Measurements from ENCODE around the gene BRI3BP.

The BRI3BP gene

DNA sequence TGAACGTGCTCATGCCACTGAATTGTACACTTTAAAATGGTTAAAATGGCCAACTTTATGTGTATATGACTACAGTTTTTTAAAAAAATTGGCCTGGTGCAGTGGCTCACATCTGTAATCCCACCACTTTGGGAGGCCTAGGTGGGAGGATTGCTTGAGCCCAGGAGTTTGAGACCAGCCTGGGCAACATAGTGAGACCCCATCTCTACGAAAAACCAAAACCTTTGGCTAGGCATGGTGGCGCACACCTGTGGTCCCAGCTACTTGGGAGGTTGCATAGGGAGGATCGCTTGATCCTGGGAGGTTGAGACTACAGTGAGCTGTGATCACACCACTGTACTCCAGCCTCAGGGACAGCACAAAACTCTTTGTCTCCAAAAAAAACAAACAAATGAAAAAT is 5.3 kb downstream of the BRI3BP start:
- H3K27me3 Mint-ChIP-seq: no peaks in the 10 kb centered on the region
- no peak overlapping the region for H3K4me3 Mint-ChIP-seq
- H3K9me3 Mint-ChIP-seq: no peaks in the 10 kb centered on the region
- H3K27ac Mint-ChIP-seq: no peak overlapping the region
- no peak for ATAC-seq
- peaks cover 32% of the 10 kb centered on the region for H3K4me1 Mint-ChIP-seq
- DNase-seq: no peak

DNA sequence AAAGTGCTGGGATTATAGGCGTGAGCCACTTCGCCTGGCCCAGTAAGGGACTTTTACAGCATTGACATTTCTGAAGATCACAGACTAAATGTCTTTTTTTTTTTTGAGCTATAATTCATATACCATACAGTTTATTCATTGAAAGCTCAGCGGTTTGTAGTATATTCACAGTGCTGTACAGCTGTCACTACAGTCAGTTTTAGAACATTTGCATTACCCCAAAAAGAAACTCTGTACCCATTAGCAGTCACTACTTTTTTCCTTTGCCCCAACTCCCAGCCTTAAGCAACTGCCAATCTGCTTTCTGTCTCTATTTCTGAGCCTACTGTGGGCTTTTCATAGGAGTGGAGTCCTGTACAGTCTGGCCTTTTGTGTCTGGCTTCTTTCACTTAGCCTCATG is 8.2 kb downstream of the BRI3BP start:
- no peaks in the 10 kb centered on the region for H3K9me3 Mint-ChIP-seq
- no peak overlapping the region for H3K27ac Mint-ChIP-seq
- H3K4me3 Mint-ChIP-seq: no peak overlapping the region
- H3K27me3 Mint-ChIP-seq: no peaks in the 10 kb centered on the region
- ATAC-seq: no peak
- no peak for DNase-seq
- peaks cover 12% of the 10 kb centered on the region for H3K4me1 Mint-ChIP-seq

DNA sequence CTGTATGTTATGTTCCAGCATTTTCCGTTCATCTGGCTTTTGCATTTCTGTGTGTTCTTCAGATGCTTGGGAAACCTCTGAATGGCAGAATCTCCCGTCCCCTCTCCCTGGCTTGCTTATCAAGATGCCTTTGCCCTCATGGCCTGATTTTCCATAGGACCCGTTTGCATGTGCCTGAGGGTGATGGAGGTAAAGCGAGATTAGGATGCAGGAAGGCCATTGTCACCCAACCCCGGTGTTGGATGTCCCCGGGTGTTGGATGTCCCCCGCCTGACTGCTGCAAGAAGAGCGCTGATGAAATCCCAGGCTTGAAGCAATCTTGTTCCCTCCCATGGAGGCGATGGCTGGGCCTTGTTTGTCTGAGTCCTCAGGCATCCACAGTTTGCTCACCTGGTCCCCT is 9.6 kb downstream of the BRI3BP start:
- Mint-ChIP-seq H3K4me1 (peaks cover 22% of the 10 kb centered on the region), H3K9me3 (no peaks in the 10 kb centered on the region), H3K27me3 (no peaks in the 10 kb centered on the region), H3K4me3 (no peak overlapping the region), H3K27ac (no peak overlapping the region)
- DNase-seq (no peak), ATAC-seq (no peak)

DNA sequence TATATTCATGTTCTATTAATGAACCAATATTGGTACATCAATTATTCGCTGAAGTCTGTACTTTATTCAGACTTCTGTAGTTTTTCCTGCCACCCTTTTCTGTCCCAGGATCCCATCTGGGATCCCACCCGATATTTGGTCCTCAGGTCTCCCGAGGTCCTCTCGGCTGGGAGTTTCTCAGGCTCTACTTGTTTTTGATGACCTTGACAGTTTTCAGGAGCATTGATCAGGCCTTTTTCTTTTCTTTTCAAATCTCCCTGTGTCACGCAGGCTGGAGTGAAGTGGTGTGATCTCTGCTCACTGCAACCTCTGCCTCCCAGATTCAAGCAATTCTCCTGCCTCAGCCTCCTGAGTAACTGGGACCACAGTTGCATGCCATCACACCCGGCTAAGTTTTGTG is 11.2 kb downstream of the BRI3BP start:
- H3K4me1 Mint-ChIP-seq: peaks cover 17% of the 10 kb centered on the region
- H3K4me3 Mint-ChIP-seq: no peak overlapping the region
- DNase-seq (no peak), ATAC-seq (no peak)
- H3K27me3 Mint-ChIP-seq: no peaks in the 10 kb centered on the region
- H3K27ac Mint-ChIP-seq: no peak overlapping the region
- H3K9me3 Mint-ChIP-seq: no peaks in the 10 kb centered on the region

DNA sequence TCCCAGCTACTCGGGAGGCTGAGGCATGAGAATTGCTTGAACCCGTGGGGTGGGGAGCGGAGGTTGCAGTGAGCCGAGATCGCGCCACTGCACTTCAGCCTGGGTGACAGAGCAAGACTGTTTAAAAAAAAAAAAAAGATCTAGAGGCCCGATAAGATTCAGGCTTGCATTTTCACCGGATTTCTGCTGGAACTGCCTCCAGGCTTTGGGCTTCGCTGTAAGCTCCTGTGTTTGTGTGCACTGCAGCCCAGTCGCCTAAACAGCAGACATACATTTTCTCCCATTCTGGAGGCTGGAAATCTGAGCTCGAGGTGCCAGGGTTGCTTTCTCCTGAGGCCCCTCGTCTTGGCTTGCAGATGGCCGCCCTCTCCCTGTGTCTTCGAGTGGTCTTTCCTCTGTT is 12.2 kb downstream of the BRI3BP start:
- no peak overlapping the region for H3K27ac Mint-ChIP-seq
- no peaks in the 10 kb centered on the region for H3K9me3 Mint-ChIP-seq
- no peaks in the 10 kb centered on the region for H3K27me3 Mint-ChIP-seq
- ATAC-seq (no peak), DNase-seq (no peak)
- peaks cover 17% of the 10 kb centered on the region for H3K4me1 Mint-ChIP-seq
- H3K4me3 Mint-ChIP-seq: no peak overlapping the region

DNA sequence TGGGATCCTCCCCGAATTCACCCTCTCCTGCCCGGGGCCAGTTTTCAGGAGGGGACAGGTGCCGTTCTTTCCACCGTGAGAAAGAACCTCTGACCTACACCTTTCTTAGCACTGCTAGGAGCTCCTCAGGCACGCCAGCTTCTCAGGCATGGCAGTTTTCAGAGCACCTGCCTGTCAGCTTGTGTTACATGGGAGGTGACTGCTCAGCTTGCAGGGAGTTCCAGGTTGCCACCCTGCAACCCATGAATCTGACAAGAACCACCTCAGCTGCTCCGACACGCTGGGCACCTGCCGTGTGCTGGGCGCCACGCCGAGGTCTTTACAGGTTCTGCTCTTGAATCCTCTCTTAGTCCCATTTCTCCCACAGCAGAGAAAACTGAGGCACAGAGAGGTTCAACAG is 12.9 kb downstream of the BRI3BP start:
- no peaks in the 10 kb centered on the region for H3K9me3 Mint-ChIP-seq
- ATAC-seq (no peak), DNase-seq (no peak)
- no peak overlapping the region for H3K4me3 Mint-ChIP-seq
- peaks cover 17% of the 10 kb centered on the region for H3K4me1 Mint-ChIP-seq
- no peaks in the 10 kb centered on the region for H3K27me3 Mint-ChIP-seq
- H3K27ac Mint-ChIP-seq: no peak overlapping the region

DNA sequence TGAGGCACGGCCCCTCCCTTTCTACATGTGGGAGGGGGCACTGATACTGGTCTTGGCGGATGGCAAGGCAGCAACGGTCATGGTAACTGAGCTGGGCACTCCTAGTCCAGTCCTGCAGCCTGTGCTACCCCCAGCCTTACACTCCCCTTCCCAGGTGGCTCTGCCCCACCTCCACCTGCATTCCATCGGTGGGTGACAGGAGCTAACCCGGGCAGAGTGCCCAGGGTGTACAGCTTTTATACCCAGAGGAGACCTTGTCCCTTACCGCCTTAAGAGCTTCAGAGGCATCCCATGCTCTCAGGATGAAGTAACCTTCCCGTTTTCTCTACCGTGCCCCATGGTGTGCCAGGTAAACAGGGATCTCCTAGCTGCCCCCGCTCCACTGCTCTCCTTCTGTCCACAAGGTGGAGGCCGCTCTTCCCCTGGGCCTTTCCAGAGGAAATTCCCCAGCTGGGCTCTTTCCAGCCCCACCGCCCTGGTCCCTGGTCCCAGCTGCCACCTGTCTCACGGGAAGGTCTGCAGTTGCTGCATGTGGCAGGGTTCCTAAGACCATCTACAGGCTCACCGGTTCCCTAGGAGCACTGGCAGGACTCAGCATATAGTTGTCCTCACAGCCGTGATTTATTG is 20.5 kb downstream of the BRI3BP start:
- no peaks in the 10 kb centered on the region for H3K4me1 Mint-ChIP-seq

DNA sequence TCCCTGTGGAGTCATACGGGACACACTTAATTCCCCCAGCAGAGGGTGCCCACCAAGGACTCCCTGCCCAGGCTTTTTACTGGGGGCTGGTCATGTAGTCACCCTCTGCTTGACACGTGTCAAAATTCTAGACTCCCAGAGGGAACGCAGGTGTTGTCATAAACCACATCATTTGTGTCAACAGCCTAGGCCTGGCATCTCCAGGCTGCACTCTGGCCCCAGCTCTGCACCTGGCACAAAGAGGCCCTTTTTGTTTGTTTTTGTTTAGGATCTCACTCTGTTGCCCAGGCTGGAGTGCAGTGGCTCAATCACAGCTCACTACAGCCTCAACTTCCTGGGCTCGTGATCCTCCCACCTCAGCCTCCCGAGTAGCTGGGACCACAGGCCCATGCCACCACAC is 21.1 kb downstream of the BRI3BP start:
- H3K27me3 Mint-ChIP-seq: no peaks in the 10 kb centered on the region
- no peak for DNase-seq
- no peak for ATAC-seq
- no peaks in the 10 kb centered on the region for H3K4me1 Mint-ChIP-seq
- no peak overlapping the region for H3K27ac Mint-ChIP-seq
- H3K9me3 Mint-ChIP-seq: no peaks in the 10 kb centered on the region
- no peak overlapping the region for H3K4me3 Mint-ChIP-seq

More for the DNA sequence above, 20.5 kb downstream of the BRI3BP start:
- DNase-seq: no peak
- Mint-ChIP-seq H3K4me3 (no peak overlapping the region), H3K27me3 (no peaks in the 10 kb centered on the region), H3K9me3 (no peaks in the 10 kb centered on the region), H3K27ac (peak overlapping the region in 1 of 2 donors; percentile 63)
- no peak for ATAC-seq

DNA sequence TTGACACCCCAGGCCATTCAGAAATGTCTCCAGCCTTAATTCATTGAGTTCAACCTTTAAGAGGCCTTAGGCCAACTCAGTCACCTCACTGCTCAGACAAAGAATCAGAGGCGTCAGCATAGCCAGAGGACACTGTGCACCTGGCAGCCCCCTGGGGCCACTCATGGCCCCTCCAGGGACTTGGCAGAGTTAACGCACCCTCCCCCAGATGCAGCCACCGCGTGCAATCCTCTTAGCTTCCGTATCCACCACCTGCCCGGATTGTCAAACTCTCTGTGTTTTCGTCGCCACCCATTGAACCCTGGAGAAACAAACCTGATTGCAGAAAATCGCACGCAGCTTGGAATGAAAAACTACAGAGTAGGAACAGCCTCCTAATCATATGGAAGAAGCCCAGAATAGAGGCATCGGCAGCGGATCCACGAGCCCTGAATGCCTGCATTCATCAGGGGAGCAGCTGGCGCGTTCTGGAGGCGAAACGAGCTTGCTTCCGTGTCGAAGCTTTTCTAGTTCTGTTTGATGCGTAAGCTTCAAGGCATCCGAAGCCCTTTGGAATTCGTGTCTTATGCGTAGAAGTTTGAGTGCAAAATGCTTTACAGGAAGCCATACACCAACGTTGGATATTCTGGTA is 22.4 kb downstream of the BRI3BP start:
- Mint-ChIP-seq H3K27ac (no peak overlapping the region), H3K9me3 (no peaks in the 10 kb centered on the region), H3K27me3 (no peaks in the 10 kb centered on the region), H3K4me1 (no peaks in the 10 kb centered on the region), H3K4me3 (no peak overlapping the region)
- ATAC-seq (no peak), DNase-seq (no peak)

DNA sequence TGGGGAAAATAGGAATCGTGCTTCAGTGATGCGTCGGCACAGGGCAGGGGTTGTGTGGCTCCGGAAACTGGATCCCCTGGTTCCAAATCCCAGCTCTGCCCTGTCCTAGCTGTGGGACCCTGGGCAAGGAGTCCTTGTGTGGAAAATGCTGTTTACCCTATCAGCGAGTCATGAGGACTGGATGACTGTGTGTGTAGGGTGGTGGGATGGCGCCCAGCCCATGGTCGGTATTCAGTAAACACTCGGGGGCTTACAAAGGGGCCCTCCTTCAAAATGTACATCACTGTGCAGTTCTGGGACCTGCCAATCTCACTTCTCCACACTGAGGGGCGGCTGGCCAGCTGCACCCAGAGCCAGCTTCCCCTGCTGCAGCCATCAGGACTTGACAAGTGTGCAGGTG is 24.4 kb downstream of the BRI3BP start:
- Mint-ChIP-seq H3K4me3 (no peak overlapping the region), H3K27ac (no peak overlapping the region)
- no peak for ATAC-seq

DNA sequence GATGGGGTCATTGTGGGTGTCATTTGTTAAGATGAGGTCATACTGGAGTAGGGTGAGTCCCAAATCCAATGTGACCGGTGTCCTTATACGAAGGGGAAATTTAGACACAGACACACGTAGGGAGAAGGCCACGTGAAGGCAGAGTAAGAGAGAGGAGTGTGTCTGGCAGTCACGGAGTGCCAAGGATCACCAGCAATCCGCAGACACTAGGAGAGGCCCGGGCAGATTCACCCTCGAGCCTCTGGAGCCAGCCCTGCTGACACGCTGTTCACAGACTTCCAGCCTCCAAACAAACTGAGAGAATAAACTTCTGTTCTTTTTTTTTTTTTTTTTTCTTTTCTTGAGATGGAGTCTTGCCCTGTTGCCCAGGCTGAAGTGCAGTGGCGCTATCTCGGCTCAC is 24.9 kb downstream of the BRI3BP start:
- ATAC-seq (no peak), DNase-seq (no peak)
- no peaks in the 10 kb centered on the region for H3K27me3 Mint-ChIP-seq
- no peaks in the 10 kb centered on the region for H3K9me3 Mint-ChIP-seq
- H3K27ac Mint-ChIP-seq: no peak overlapping the region
- no peak overlapping the region for H3K4me3 Mint-ChIP-seq
- no peaks in the 10 kb centered on the region for H3K4me1 Mint-ChIP-seq

More for the DNA sequence above, 24.4 kb downstream of the BRI3BP start:
- DNase-seq: no peak
- Mint-ChIP-seq H3K27me3 (no peaks in the 10 kb centered on the region), H3K9me3 (no peaks in the 10 kb centered on the region), H3K4me1 (no peaks in the 10 kb centered on the region)

DNA sequence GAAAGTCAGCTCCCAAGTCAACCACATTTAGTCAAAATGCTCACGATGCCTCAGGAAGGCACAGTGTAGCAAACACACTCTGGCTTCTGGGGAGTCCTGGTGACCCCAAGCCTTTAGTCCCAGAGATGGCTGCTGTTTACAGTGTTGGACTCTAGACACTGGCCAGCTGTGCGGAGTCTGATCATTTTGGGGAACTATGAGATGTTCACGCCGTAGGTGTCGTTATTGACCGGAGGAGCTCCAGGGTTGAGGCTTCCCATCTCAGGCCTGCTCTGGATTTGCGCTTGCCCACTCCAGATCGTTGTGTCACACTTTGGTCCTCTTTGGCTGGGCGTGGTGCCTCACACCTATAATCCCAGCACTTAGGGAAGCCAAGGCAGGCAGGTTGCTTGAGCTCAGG is 27.7 kb downstream of the BRI3BP start:
- Mint-ChIP-seq H3K9me3 (no peaks in the 10 kb centered on the region), H3K4me1 (no peaks in the 10 kb centered on the region)
- ATAC-seq: no peak

DNA sequence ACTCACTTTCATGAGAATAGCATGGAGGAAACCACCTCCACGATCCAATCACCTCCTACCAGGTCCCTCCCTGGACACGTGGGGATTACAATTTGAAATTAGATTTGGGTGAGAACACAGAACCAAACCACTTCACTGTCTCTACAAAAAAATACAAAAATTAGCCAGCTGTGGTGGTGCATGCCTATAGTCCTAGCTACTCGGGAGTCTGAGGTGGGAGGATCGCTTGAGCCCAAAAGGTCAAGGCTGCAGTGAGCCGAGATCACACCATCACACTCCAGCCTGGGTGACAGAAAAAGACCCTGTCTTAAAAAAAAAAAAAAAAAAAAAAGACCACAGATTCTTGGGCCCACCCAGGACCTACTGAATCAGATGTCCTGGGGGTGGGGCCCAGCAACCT is 28.3 kb downstream of the BRI3BP start:
- ATAC-seq: no peak
- DNase-seq: no peak
- H3K27me3 Mint-ChIP-seq: no peaks in the 10 kb centered on the region
- H3K4me1 Mint-ChIP-seq: no peaks in the 10 kb centered on the region
- no peak overlapping the region for H3K4me3 Mint-ChIP-seq
- H3K27ac Mint-ChIP-seq: no peak overlapping the region
- no peaks in the 10 kb centered on the region for H3K9me3 Mint-ChIP-seq

More for the DNA sequence above, 27.7 kb downstream of the BRI3BP start:
- H3K27me3 Mint-ChIP-seq: no peaks in the 10 kb centered on the region
- DNase-seq: no peak
- H3K27ac Mint-ChIP-seq: no peak overlapping the region
- H3K4me3 Mint-ChIP-seq: no peak overlapping the region

DNA sequence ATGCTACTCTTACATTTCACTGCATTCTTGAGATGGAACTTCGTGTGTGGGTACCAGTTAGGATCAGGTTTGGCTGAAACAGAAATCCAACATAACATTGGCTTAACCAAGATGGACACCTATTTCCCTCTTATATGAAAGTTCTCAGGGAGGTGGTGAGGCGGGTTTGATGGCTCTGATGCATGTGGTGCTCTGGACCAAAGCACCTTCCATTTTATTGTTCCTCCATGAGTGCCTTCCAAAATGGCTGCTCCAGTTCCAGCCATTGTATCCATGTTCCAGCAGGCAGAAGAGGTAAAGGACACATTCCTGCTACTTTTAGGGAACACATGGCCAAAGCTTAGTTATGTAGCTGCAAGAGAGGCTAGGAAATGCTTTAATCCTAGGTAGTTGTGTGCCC is 29.6 kb downstream of the BRI3BP start:
- no peaks in the 10 kb centered on the region for H3K9me3 Mint-ChIP-seq
- DNase-seq (no peak), ATAC-seq (no peak)
- no peak overlapping the region for H3K4me3 Mint-ChIP-seq
- no peaks in the 10 kb centered on the region for H3K27me3 Mint-ChIP-seq
- no peak overlapping the region for H3K27ac Mint-ChIP-seq
- H3K4me1 Mint-ChIP-seq: no peaks in the 10 kb centered on the region

DNA sequence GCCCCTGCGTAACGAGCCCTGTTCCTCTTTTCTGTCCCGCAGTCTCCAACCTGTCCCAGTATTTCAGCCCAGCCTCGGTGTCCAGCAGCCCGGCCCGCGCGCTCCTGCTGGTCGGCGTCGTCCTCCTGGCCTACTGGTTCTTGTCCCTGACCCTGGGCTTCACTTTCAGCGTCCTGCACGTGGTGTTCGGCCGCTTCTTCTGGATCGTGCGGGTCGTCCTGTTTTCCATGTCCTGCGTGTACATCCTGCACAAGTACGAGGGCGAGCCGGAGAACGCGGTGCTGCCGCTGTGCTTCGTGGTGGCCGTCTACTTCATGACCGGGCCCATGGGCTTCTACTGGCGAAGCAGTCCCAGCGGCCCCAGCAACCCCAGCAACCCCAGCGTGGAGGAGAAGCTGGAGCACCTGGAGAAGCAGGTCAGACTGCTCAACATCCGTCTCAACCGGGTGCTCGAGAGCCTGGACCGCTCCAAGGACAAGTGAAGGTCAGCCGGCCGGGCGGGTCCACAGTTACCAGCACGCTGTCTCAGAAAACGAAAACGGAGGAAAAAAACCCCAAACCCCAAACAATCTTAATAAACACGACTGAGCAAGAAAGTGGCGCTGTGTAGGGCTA is 31.6 kb downstream of the BRI3BP start:
- ATAC-seq: no peak
- no peak for DNase-seq
- H3K9me3 Mint-ChIP-seq: no peaks in the 10 kb centered on the region
- H3K27ac Mint-ChIP-seq: peak overlapping the region in 1 of 2 donors; percentile 54
- no peaks in the 10 kb centered on the region for H3K4me1 Mint-ChIP-seq
- no peaks in the 10 kb centered on the region for H3K27me3 Mint-ChIP-seq
- H3K4me3 Mint-ChIP-seq: no peak overlapping the region

DNA sequence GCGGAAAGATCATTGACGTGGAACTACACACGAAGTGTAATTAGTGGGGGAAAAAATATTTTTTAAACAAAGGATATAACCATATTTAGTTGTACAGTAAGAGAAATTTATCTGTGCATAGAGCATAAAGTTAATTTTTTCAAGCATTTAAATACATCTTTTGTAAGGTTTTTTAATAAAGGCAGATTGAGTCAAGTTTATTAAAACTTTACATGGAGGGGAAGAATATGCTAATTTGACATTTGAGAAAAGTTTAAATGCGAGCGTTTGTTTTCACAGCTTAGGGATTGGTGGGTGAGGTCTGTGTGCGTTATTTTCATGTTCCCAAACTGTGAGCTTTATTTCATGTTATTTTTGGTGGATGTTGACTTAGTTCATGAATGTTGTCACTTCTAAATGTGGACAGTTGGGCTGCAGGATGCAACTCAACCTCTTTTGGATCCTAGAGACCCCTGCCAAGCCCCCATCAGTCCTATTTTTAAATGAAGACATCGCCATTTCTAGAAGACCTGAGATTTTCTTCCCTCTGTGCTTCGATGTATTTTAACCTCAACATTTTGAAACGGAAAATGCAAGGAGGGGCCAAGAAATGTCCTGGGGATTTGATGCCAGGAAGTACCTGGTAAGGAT is 32.3 kb downstream of the BRI3BP start:
- no peak for ATAC-seq
- no peaks in the 10 kb centered on the region for H3K9me3 Mint-ChIP-seq
- no peak for DNase-seq
- no peaks in the 10 kb centered on the region for H3K4me1 Mint-ChIP-seq
- H3K27me3 Mint-ChIP-seq: no peaks in the 10 kb centered on the region
- H3K27ac Mint-ChIP-seq: no peak overlapping the region
- H3K4me3 Mint-ChIP-seq: no peak overlapping the region
